Measurements from ENCODE around the gene MYOM3. TPM values are rescaled to one million over a fixed set of nuclear protein-coding genes. Genes with fewer than 3 reads are reported as not detected.

Gene MYOM3
- polyA plus RNA-seq, 2 of the 4 experiments (the other 2 are of a cell fraction) = 2.6 to 8.5 TPM

DNA sequence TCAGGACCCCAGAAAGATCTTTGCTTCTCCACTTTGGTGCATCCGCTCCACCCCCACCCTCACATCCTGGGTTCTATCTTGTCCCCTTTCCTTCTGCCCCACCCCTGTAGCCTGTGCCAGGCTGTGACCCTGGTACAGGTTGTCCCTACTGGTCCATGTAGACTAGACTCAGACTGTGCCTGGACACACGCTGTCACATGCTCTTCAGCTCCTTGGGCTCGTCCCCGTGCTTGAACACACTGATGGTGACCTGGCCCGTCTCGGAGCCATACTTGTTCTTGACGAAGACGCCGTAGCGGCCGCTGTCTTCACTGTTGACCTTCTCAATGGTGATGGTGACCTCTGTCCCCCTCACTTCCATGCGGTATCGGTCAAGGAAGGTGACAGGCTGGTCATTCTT, 54.8 kb downstream of the MYOM3 start:
- 92% methylated on average over 13 of the region's 13 CpGs for WGBS (ENCODE audit: missing lambda C conversion rate)
- no peak overlapping the region for H3K4me2 ChIP-seq
- ChIA-PET POLR2A (no interaction called here), CTCF (no interaction called here)
- ATAC-seq (no peak), FAIRE-seq (no peak), DNase-seq (ENCODE audit: low read depth in 1 of 2, low spot score in 1 of 2) (no peak)
- TF ChIP-seq JUNB (IDR thresholded peaks at IDR 0.05) (no peak), RFX5 (IDR thresholded peaks at IDR 0.05) (no peak), ESRRA (IDR thresholded peaks at IDR 0.05; ENCODE audit: borderline replicate concordance, low read length) (no peak), TP53 (CRISPR knock-in tag; IDR thresholded peaks at IDR 0.05) (no peak)
- 0 out of 3 replicates have a peak, but pooled peaks cover under 1% of the 10 kb centered on the region for H3K9me3 ChIP-seq
- H3K4me3 ChIP-seq = no peak overlapping the region
- H3K27ac ChIP-seq = no peak overlapping the region
- H3K4me1 ChIP-seq = no peaks in the 10 kb centered on the region

DNA sequence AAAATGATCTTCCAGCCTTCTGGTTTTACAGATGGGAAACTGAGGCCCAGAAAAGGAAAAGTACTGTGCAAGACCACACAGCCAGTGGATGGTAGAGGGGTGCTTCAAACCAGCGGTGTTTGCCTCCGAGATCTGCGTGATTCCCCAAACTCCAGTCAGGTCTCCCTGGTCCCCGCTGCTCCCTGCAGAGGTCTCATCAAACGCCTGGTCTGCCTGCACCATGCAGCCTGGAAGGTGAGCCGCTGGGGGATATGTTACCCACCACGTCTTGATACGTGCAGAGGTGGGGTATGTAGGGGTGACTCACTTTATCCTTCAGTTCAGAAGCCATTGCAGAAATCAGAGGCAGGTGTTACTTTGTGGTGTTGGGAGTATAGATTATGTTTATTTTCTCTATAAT, 56.3 kb downstream of the MYOM3 start:
- H3K4me1 ChIP-seq = no peaks in the 10 kb centered on the region
- H3K27ac ChIP-seq = no peak overlapping the region
- FAIRE-seq (no peak), ATAC-seq (no peak), DNase-seq (ENCODE audit: low read depth in 1 of 2, low spot score in 1 of 2) (no peak)
- WGBS (ENCODE audit: missing lambda C conversion rate) = 79% methylated on average over 8 of the region's 8 CpGs
- TF ChIP-seq, protein P1, sequence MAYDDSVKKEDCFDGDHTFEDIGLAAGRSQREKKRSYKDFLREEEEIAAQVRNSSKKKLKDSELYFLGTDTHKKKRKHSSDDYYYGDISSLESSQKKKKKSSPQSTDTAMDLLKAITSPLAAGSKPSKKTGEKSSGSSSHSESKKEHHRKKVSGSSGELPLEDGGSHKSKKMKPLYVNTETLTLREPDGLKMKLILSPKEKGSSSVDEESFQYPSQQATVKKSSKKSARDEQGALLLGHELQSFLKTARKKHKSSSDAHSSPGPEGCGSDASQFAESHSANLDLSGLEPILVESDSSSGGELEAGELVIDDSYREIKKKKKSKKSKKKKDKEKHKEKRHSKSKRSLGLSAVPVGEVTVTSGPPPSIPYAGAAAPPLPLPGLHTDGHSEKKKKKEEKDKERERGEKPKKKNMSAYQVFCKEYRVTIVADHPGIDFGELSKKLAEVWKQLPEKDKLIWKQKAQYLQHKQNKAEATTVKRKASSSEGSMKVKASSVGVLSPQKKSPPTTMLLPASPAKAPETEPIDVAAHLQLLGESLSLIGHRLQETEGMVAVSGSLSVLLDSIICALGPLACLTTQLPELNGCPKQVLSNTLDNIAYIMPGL (CRISPR knock-in tag; IDR thresholded peaks at IDR 0.05; ENCODE audit: borderline replicate concordance) = no peak
- TF ChIP-seq CHD4 (IDR thresholded peaks at IDR 0.05; ENCODE audit: borderline replicate concordance) (no peak), SREBF2 (IDR thresholded peaks at IDR 0.05) (no peak), NPAS2 (CRISPR knock-in tag; IDR thresholded peaks at IDR 0.05; ENCODE audit: borderline replicate concordance) (no peak), CBX2 (IDR thresholded peaks at IDR 0.05; ENCODE audit: borderline replicate concordance, low read depth) (no peak), GATA3 (IDR thresholded peaks at IDR 0.05; ENCODE audit: borderline replicate concordance) (no peak)
- TF ChIP-seq, protein P2, sequence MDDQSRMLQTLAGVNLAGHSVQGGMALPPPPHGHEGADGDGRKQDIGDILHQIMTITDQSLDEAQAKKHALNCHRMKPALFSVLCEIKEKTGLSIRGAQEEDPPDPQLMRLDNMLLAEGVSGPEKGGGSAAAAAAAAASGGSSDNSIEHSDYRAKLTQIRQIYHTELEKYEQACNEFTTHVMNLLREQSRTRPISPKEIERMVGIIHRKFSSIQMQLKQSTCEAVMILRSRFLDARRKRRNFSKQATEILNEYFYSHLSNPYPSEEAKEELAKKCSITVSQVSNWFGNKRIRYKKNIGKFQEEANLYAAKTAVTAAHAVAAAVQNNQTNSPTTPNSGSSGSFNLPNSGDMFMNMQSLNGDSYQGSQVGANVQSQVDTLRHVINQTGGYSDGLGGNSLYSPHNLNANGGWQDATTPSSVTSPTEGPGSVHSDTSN (IDR thresholded peaks at IDR 0.05) = no peak
- no peaks in the 10 kb centered on the region for H3K9me3 ChIP-seq
- ChIA-PET CTCF (no interaction called here), POLR2A (no interaction called here)
- H3K4me2 ChIP-seq = no peak overlapping the region
- no peak overlapping the region for H3K4me3 ChIP-seq

DNA sequence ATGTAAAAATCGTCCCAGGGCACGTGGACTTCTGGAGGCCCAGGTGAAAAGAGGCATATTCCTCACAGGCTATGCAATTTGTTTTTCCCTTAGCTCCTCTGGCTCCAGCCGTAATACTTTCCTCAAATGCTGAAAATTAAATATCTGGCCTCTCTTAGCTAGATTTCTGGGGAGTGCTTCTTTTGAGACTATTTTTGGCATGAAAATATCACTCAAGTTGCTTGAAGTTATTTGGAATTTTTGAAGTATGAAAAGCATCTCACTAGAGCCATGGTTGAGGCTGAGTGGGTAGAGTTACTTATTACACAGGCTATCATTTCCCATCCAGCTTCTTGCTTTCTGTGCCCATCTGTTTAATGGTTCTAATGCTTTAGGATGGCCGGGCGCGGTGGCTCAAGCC, 59.7 kb downstream of the MYOM3 start:
- TF ChIP-seq HDAC2 (IDR thresholded peaks at IDR 0.05) (no peak), BHLHE40 (IDR thresholded peaks at IDR 0.05; ENCODE audit: low read depth, low read length) (no peak), SREBF2 (IDR thresholded peaks at IDR 0.05) (no peak), RNF2 (IDR thresholded peaks at IDR 0.05; ENCODE audit: borderline replicate concordance, low read depth) (no peak), KDM1A (IDR thresholded peaks at IDR 0.05; ENCODE audit: low read depth) (no peak), ZC3H11A (IDR thresholded peaks at IDR 0.05) (no peak), POLR2AphosphoS2 (conservative IDR thresholded peaks at IDR 0.05; ENCODE audit: low read length) (no peak), FOSB (CRISPR knock-in tag; IDR thresholded peaks at IDR 0.05) (no peak), CBX8 (IDR thresholded peaks at IDR 0.05) (no peak)
- TF ChIP-seq, protein P3, sequence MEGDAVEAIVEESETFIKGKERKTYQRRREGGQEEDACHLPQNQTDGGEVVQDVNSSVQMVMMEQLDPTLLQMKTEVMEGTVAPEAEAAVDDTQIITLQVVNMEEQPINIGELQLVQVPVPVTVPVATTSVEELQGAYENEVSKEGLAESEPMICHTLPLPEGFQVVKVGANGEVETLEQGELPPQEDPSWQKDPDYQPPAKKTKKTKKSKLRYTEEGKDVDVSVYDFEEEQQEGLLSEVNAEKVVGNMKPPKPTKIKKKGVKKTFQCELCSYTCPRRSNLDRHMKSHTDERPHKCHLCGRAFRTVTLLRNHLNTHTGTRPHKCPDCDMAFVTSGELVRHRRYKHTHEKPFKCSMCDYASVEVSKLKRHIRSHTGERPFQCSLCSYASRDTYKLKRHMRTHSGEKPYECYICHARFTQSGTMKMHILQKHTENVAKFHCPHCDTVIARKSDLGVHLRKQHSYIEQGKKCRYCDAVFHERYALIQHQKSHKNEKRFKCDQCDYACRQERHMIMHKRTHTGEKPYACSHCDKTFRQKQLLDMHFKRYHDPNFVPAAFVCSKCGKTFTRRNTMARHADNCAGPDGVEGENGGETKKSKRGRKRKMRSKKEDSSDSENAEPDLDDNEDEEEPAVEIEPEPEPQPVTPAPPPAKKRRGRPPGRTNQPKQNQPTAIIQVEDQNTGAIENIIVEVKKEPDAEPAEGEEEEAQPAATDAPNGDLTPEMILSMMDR (IDR thresholded peaks at IDR 0.05) = no peak
- TF ChIP-seq, protein P4, sequence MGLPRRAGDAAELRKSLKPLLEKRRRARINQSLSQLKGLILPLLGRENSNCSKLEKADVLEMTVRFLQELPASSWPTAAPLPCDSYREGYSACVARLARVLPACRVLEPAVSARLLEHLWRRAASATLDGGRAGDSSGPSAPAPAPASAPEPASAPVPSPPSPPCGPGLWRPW (IDR thresholded peaks at IDR 0.05) = no peak
- TF ChIP-seq, protein P5, sequence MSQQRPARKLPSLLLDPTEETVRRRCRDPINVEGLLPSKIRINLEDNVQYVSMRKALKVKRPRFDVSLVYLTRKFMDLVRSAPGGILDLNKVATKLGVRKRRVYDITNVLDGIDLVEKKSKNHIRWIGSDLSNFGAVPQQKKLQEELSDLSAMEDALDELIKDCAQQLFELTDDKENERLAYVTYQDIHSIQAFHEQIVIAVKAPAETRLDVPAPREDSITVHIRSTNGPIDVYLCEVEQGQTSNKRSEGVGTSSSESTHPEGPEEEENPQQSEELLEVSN (IDR thresholded peaks at IDR 0.05; ENCODE audit: borderline replicate concordance, low read depth) = no peak
- TF ChIP-seq, protein P2 (IDR thresholded peaks at IDR 0.05) = no peak
- Histone ChIP-seq H3K4me3 (no peak overlapping the region), H3K9me3 (no peaks in the 10 kb centered on the region), H3K27ac (no peak overlapping the region), H3K4me1 (peaks cover 7% of the 10 kb centered on the region), H3K4me2 (no peak overlapping the region)
- ChIA-PET POLR2A (no interaction called here), CTCF (interaction anchor here (0.6 to 1.0 kb wide), 2 partner anchors 136 to 290 kb away, joined by 3 read pairs; no protein-coding TSS in a partner anchor)
- no peak for ATAC-seq
- 70% methylated on average over 6 of the region's 6 CpGs for WGBS (ENCODE audit: missing lambda C conversion rate)
- no peak for FAIRE-seq
- no peak for DNase-seq (ENCODE audit: low read depth in 1 of 2, low spot score in 1 of 2)

Data from A549 (cell line).